Endothelial cell of umbilical vein (primary cell): ENCODE results near the gene RNF4. TPM values are rescaled to one million over a fixed set of nuclear protein-coding genes. Genes with fewer than 3 reads are reported as not detected.

Source experiments
- BruUV-seq: library from RNA; stranded (reverse); fragments of 400-500 nt; replicated peaks from 2 replicates; lab custom pipeline; 2021; lab: Mats Ljungman, UMichigan
- CTCF ChIA-PET: fragments of 300-600, 350-600 bp; sonication (Branson Sonifier 250); formaldehyde crosslinking; loops from one replicate; lab custom pipeline; 2021; ENCODE audit warnings: antibody characterized with exemption, inconsistent platforms; lab: Charles Lee
- POLR2A ChIA-PET: fragments of 300-600, 350-600 bp; sonication (Branson Sonifier 250); formaldehyde crosslinking; loops from one replicate; lab custom pipeline; 2021; ENCODE audit warnings: antibody characterized with exemption, inconsistent platforms; lab: Charles Lee
- DNase-seq: peaks from one replicate; pipeline ENCODE4 v3.0.0-alpha.2; 2011; ENCODE audit warnings: low read depth, low spot score
- FAIRE-seq: peaks from 2 replicates; lab custom pipeline; 2011; peaks lifted over from hg19 to GRCh38; lab: Jason Lieb, UNC
- H2AFZ ChIP-seq: 2 replicates; pipeline ENCODE4 v1.6.0; 2012; ENCODE audit warnings: low read depth, low read length, control low read depth, inconsistent platforms
- H3K27ac ChIP-seq: 2 replicates; pipeline ENCODE4 v1.5.1; 2011; ENCODE audit warnings: low read depth, mild to moderate bottlenecking, control low read depth, low read length, moderate library complexity; ENCODE audit not compliant: insufficient read depth
- H3K27me3 ChIP-seq, 2 experiments: 2 replicates each; pipeline versions ENCODE4 v1.6.0 to v1.6.1; 2011; ENCODE audit warnings: low read length in 2 of 2, mixed read lengths in 1 of 2; ENCODE audit not compliant: control insufficient read depth in 2 of 2, insufficient read depth in 2 of 2
- H3K36me3 ChIP-seq, 2 experiments: 2 replicates in 1 of 2; 3 replicates in 1 of 2; pipeline ENCODE4 v1.5.1; 2011; ENCODE audit warnings: low read length in 2 of 2, mild to moderate bottlenecking in 1 of 2, moderate library complexity in 1 of 2; ENCODE audit not compliant: control insufficient read depth in 2 of 2, insufficient read depth in 2 of 2; ENCODE audit errors: extremely low read depth in 1 of 2
- H3K4me1 ChIP-seq: 3 replicates; pipeline ENCODE4 v1.5.1; 2011; ENCODE audit warnings: mild to moderate bottlenecking, low read length; ENCODE audit not compliant: control insufficient read depth, insufficient read depth; ENCODE audit errors: extremely low read depth
- H3K4me2 ChIP-seq: 2 replicates; pipeline ENCODE4 v1.6.1; 2011; ENCODE audit warnings: low read length, control low read depth, mixed read lengths; ENCODE audit not compliant: insufficient read depth
- H3K4me3 ChIP-seq, 3 experiments: fragments of 200-600 bp in 1 of 3; sonication (generic), shearing (Covaris generic) in 1 of 3; replicated peaks in 1 of 3; 2 replicates each; pipeline ENCODE4 v1.5.1; 2011 to 2016; ENCODE audit warnings: control low read depth in 3 of 3, low read length in 3 of 3, mild to moderate bottlenecking in 2 of 3, inconsistent platforms in 1 of 3, low read depth in 1 of 3, moderate library complexity in 1 of 3; ENCODE audit not compliant: insufficient read depth in 1 of 3
- H3K79me2 ChIP-seq: 2 replicates; pipeline ENCODE4 v1.6.0; 2012; ENCODE audit warnings: low read length, inconsistent platforms; ENCODE audit not compliant: control insufficient read depth, insufficient read depth
- H3K9ac ChIP-seq: replicated peaks from 2 replicates; pipeline ENCODE3; 2011; ENCODE audit warnings: low read length, control low read depth; ENCODE audit not compliant: insufficient read depth; ENCODE audit errors: extremely low read depth
- H3K9me1 ChIP-seq: replicated peaks from 3 replicates; pipeline ENCODE4 v1.6.0; 2011; ENCODE audit warnings: mild to moderate bottlenecking, low read length; ENCODE audit not compliant: control insufficient read depth, insufficient read depth; ENCODE audit errors: extremely low read depth
- H3K9me3 ChIP-seq: replicated peaks from 2 replicates; pipeline ENCODE4 v1.5.1; 2012; ENCODE audit warnings: low read length, inconsistent platforms; ENCODE audit not compliant: control insufficient read depth, insufficient read depth
- H4K20me1 ChIP-seq: replicated peaks from 2 replicates; pipeline ENCODE3; 2011; ENCODE audit warnings: mild to moderate bottlenecking, low read length; ENCODE audit not compliant: control insufficient read depth, insufficient read depth; ENCODE audit errors: extremely low read depth
- EZH2 ChIP-seq: IDR thresholded peaks from 2 replicates; pipeline ENCODE4 v1.6.1; 2012; ENCODE audit warnings: borderline replicate concordance, low read depth, mild to moderate bottlenecking, moderate library complexity, low read length, inconsistent platforms; ENCODE audit not compliant: severe bottlenecking
- FOS ChIP-seq: IDR thresholded peaks from 2 replicates; pipeline ENCODE4 v1.6.1; 2011; ENCODE audit warnings: mild to moderate bottlenecking, low read length, moderate library complexity, borderline replicate concordance; ENCODE audit not compliant: insufficient read depth
- GATA2 ChIP-seq: IDR thresholded peaks from 2 replicates; pipeline ENCODE4 v1.7.0; 2011; ENCODE audit warnings: low read depth, mild to moderate bottlenecking, moderate library complexity, mixed read lengths, low read length; ENCODE audit not compliant: insufficient read length, insufficient read depth
- JUN ChIP-seq: IDR thresholded peaks from 2 replicates; pipeline ENCODE4 v1.6.1; 2011; ENCODE audit warnings: borderline replicate concordance, low read depth; ENCODE audit not compliant: insufficient read length, insufficient read depth
- MAX ChIP-seq: IDR thresholded peaks from 2 replicates; pipeline ENCODE4 v1.6.1; 2011; ENCODE audit not compliant: insufficient read depth, insufficient read length
- MYC ChIP-seq: IDR thresholded peaks from one replicate; pipeline ENCODE4 v1.6.1; 2011; ENCODE audit warnings: mild to moderate bottlenecking, low read depth, low read length
- POLR2A ChIP-seq: IDR thresholded peaks from 2 replicates; pipeline ENCODE4 v1.6.1; 2012; ENCODE audit warnings: low read depth, mild to moderate bottlenecking, control low read depth, low read length
- POLR2AphosphoS5 ChIP-seq: IDR thresholded peaks from 2 replicates; pipeline ENCODE4 v1.6.1; 2012; ENCODE audit warnings: low read depth, mild to moderate bottlenecking, control low read depth, low read length, moderate library complexity; ENCODE audit not compliant: insufficient read depth
- dilution Hi-C: fragments of 300-500 bp; cut with MboI; formaldehyde crosslinking; loops from one replicate; pipeline ENCODE4 v1.15.0; 2019; ENCODE audit warnings: low sequenced_read_pairs; ENCODE audit not compliant: extremely low pct_ligation_motif_present
- intact Hi-C: fragments of 100-400 bp; cut with micrococcal nuclease; formaldehyde crosslinking; loops from one replicate; pipeline ENCODE4 v1.10.0; 2022
- polyA plus RNA-seq, 4 experiments: library from polyadenylated mRNA; depleted of rRNA in 3 of 4; stranded (reverse) in 3 of 4; unstranded in 1 of 4; fragments of >200 nt; gene quantifications; 2 replicates each; pipeline versions ENCODE4 v1.2.1 to v1.2.3, GENCODE V29; 2011 to 2012; ENCODE audit warnings: missing spikeins in 1 of 4
- total RNA-seq: library from RNA; stranded (reverse); gene quantifications from 2 replicates; pipeline ENCODE4 v1.2.3, GENCODE V29; 2021
- TF ChIP-seq, protein P1 (sequence below), 2 donors: IDR thresholded peaks; 1 replicate in 1 of 2; 2 replicates in 1 of 2; pipeline ENCODE4 v1.5.1; 2011; ENCODE audit warnings: low read length in 2 of 2, mild to moderate bottlenecking in 2 of 2, moderate library complexity in 2 of 2, control low read depth in 1 of 2, inconsistent platforms in 1 of 2, low read depth in 1 of 2; ENCODE audit not compliant: insufficient read depth in 1 of 2; ENCODE audit errors: extremely low read depth in 1 of 2

RNF4 gene
- total and polyA plus RNA-seq, 2 donors (not counting 3 experiments of a cell fraction or from before 2014, with no cell fraction given), result 64.3 to 71.4 TPM

DNA sequence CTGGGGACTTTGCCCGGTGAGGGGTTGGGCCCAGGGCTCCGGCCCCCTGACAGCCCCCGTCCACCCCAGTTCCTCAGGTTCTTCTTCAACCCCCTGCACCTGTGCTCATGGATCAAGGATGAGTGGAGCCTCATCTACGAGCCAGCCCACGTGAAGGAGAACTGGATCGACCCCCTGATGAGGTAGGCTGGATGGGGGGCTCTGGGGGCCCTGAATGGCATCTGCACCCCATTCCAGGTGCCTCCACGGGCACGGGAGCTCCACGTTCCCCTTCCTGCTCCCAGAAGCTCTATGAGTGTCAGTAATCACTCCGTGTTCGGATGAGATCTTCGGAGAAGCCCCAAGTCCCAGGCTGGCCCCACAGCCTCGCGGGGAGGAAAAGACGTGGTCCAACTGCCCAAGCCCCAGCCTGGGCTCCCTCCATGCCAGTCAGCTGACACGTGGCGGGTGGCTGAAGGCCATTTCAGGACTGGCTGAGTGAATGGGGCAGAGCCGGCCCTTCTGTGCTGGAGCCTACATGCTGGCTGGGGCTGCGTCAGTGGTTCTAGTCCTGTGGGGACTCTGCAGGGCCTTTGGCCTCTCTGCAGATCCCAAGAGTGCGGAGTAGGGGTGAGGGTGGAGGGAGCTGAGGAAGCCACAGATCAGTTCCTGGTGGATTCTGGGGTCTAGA is 25.7 kb upstream of the RNF4 start:
- ChIA-PET POLR2A (interaction anchor here (0.6 kb wide), 1 partner anchor 20 kb away, joined by 3 read pairs; no protein-coding TSS in a partner anchor), CTCF (interaction anchor here (0.6 to 9.8 kb wide), 6 partner anchors 8 to 432 kb away, joined by 3 to 149 read pairs (median 7); no protein-coding TSS in a partner anchor)
- Histone ChIP-seq H4K20me1 (no peaks in the 10 kb centered on the region), H3K79me2 (no peaks in the 10 kb centered on the region), H2AFZ (no peak overlapping the region), H3K4me3 (no peak overlapping the region), H3K4me2 (no peak overlapping the region), H3K27ac (no peak overlapping the region), H3K4me1 (no peaks in the 10 kb centered on the region), H3K36me3 (no peaks in the 10 kb centered on the region), H3K9ac (no peak overlapping the region), H3K27me3 (no peaks in the 10 kb centered on the region), H3K9me1 (no peaks in the 10 kb centered on the region), H3K9me3 (no peaks in the 10 kb centered on the region)
- DNase-seq (no peak), FAIRE-seq (no peak)
- intact Hi-C loops (no loop called here), dilution Hi-C loops (no loop called here)
- no TSS peak for BruUV-seq
- TF ChIP-seq MYC, result no peak
- TF ChIP-seq POLR2AphosphoS5, result no peak
- no peak for TF ChIP-seq EZH2
- no peak for TF ChIP-seq MAX
- TF ChIP-seq FOS, result no peak
- no peak for TF ChIP-seq POLR2A
- no peak for TF ChIP-seq JUN
- TF ChIP-seq, protein P1, sequence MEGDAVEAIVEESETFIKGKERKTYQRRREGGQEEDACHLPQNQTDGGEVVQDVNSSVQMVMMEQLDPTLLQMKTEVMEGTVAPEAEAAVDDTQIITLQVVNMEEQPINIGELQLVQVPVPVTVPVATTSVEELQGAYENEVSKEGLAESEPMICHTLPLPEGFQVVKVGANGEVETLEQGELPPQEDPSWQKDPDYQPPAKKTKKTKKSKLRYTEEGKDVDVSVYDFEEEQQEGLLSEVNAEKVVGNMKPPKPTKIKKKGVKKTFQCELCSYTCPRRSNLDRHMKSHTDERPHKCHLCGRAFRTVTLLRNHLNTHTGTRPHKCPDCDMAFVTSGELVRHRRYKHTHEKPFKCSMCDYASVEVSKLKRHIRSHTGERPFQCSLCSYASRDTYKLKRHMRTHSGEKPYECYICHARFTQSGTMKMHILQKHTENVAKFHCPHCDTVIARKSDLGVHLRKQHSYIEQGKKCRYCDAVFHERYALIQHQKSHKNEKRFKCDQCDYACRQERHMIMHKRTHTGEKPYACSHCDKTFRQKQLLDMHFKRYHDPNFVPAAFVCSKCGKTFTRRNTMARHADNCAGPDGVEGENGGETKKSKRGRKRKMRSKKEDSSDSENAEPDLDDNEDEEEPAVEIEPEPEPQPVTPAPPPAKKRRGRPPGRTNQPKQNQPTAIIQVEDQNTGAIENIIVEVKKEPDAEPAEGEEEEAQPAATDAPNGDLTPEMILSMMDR (IDR thresholded peaks at IDR 0.05; ENCODE audit: extremely low read depth in 1 of 2, insufficient read depth in 1 of 2, low read depth in 1 of 2, low read length in 2 of 2), result no peak
- TF ChIP-seq GATA2, result no peak
